ENCODE results near the gene SYT17.

DNA sequence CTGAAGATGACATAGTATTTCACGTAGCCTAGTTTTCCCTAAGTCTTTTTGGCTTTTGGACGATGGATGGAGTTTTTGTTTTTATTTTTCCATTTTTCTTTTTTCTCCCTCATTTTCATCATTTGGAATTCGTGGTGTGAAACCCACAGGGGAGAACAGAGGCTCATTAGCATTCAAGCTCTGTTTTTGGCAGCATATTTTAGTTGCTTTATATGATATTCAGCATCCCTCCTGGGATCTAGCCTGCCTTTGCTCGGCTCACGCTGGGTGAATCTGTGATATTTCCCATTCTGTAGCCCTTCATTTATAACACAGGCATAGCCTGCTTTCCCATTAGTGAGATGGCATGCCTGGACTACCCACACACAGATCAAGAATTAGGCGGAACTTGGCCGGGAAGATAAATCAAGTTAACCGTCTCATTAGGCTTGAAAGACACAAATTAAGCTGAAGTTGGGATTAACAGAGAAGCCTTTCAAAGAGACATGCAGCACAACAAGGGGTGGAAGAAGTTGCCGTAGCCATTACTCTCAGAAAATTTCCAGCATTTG is 97.4 kb downstream of the SYT17 start:
- TF ChIP-seq POLR2A (IDR thresholded peaks at IDR 0.05; ENCODE audit: low read depth, low read length) (no peak), POLR2AphosphoS5 (IDR thresholded peaks at IDR 0.05; ENCODE audit: low read depth, low read length) (no peak), TAF1 (IDR thresholded peaks at IDR 0.05; ENCODE audit: borderline replicate concordance, low read depth, low read length) (no peak)
